ENCODE results near the gene STRADB. TPM values are rescaled to one million over a fixed set of nuclear protein-coding genes. Genes with fewer than 3 reads are reported as not detected.
"Not testable (repeated sequence)": the region's sequence is repeated elsewhere in the genome, so short reads cannot be mapped to it uniquely, and the experiment has no call there.

Gene STRADB
- total and polyA plus RNA-seq, 5 donors: 35.4 to 51.3 (median 46.9) TPM

DNA sequence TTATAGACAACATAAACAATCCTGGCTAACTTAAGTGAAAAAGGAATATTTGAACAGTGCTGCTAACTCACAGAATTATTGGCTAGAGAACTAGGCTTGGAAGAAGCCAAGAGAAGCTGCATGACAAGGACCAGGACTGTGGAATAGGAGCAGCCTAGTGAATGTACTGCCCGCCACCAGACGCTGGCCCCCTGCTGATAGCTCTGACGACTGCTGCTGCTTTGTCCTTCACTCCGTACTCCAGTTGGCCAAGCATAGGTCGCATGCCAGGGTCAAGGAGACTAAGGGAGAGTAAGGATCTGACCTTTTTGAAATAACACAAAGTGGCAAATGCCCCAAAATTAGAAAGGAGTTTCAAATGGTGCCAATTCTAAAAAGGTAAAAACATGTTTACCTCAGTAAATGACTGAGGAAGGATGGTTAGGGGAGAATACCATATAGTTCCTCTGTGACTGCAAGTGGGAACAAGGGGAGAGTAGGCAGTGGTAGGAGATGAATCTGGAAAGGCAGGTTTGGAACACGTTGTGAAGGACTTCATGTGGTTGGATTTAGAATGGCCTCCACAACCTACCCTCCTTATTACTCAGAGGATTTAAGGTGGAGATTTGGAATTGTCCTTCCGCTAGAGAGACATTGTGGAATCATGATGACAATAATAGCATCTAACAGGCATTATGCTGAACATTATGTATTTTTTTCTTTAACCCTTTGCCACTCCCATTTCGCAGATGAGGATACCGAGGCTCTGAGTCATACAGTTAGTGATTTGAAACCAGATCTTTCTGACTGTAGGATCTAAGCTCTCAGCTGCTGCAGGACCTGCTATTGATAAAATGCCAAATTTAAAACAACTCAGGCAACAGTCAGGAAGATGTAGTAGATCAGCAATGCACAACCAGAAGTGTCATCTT lies 19.5 kb downstream of the STRADB start:
- no peak overlapping the region for H3K4me3 ChIP-seq (ENCODE audit: low read length)
- WGBS: 81% methylated on average over 9 of the region's 9 CpGs
- H3K9me3 ChIP-seq (ENCODE audit: control insufficient read depth, low read length): no peaks in the 10 kb centered on the region
- DNase-seq (no peak), ATAC-seq (no peak)
- H3K27ac ChIP-seq (ENCODE audit: low read length): no peak overlapping the region
- intact Hi-C loops (cut with DNase I): no loop called here
- no peaks in the 10 kb centered on the region for H3K4me1 ChIP-seq (ENCODE audit: control insufficient read depth, insufficient read depth, low read length)
- no peaks in the 10 kb centered on the region for H3K27me3 ChIP-seq (ENCODE audit: control insufficient read depth, insufficient read depth)

DNA sequence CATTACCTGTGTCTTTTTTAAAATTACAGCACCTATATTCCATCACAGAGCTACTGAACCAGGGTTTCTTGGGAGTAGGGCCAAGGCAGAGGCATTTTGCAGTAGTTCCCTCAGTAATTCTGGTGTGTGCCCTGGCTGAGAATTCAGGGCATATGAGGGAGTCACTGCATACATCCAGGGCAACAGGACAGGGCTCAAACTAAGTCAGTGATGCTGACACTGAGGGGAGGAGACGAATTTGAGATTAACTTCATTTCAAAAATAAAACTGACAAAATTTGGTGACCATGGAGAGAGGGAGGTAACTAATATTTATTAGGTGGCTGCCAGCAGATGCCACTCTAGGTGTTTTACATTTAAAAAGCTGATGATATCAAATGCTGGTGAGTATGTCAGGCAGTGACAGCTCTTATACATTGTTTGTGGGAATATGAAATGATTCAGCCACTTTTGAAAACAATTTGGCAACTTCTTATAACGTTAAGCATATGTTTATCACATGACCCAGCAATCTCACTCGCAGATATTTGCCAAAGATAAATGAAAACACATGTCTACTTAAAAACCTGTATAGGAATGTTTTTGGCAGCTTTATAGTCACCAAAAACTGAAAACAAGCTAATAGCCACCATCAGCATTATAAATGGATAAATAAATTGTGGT lies 20.3 kb downstream of the STRADB start:
- Histone ChIP-seq H3K4me3 (ENCODE audit: low read length) (no peak overlapping the region), H3K27me3 (ENCODE audit: control insufficient read depth, insufficient read depth) (no peaks in the 10 kb centered on the region), H3K27ac (ENCODE audit: low read length) (no peak overlapping the region), H3K9me3 (ENCODE audit: control insufficient read depth, low read length) (no peaks in the 10 kb centered on the region), H3K4me1 (ENCODE audit: control insufficient read depth, insufficient read depth, low read length) (no peaks in the 10 kb centered on the region)
- ATAC-seq: no peak
- 67% methylated on average over 3 of the region's 3 CpGs for WGBS
- DNase-seq: no peak
- intact Hi-C loops (cut with DNase I): no loop called here

DNA sequence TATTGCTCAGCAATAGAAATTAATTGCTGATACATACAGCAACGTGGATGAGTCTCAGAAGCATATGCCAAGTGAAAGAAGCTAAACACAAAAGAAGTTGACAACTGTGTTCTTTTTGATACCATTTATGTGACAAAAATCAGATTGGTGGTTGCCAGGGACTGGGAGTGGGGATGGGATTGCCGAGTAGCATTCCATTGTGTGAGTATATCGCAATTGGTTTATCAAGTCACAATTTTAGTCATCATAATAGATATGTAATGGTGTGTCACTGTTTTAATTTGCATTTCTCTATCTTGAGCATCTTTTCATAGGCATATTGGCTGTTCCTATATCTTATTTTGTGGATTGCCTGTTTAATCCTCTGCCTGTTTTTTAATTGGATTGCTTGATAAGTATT lies 20.9 kb downstream of the STRADB start:
- WGBS: 75% methylated on average over 3 of the region's 3 CpGs

DNA sequence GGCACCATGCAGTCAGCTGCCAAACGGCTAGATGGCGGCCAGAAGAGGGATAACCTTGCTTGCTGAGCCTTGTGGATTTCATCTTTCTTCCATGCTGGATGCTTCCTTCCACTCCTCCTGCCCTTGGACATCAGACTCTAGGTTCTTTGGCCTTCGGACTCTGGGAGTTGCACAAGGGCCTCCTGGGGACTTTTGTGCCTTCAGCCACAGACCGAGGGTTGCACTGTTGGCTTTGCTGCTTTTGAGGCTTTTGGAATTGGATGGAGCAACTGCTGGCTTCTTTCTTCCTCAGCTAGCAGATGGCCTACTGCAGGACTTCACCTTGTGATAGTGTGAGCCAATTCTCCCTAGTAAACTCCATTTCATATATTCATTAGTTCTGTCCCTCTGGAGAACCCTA lies 31.0 kb downstream of the STRADB start:
- no peak for ATAC-seq
- WGBS: 90% methylated on average over 4 of the region's 4 CpGs

More for the DNA sequence above, 20.9 kb downstream of the STRADB start:
- Histone ChIP-seq H3K27me3 (ENCODE audit: control insufficient read depth, insufficient read depth) (no peaks in the 10 kb centered on the region), H3K27ac (ENCODE audit: low read length) (no peak overlapping the region), H3K4me3 (ENCODE audit: low read length) (no peak overlapping the region), H3K9me3 (ENCODE audit: control insufficient read depth, low read length) (no peaks in the 10 kb centered on the region), H3K4me1 (ENCODE audit: control insufficient read depth, insufficient read depth, low read length) (no peaks in the 10 kb centered on the region)
- intact Hi-C loops (cut with DNase I): no loop called here
- ATAC-seq (no peak), DNase-seq (no peak)

DNA sequence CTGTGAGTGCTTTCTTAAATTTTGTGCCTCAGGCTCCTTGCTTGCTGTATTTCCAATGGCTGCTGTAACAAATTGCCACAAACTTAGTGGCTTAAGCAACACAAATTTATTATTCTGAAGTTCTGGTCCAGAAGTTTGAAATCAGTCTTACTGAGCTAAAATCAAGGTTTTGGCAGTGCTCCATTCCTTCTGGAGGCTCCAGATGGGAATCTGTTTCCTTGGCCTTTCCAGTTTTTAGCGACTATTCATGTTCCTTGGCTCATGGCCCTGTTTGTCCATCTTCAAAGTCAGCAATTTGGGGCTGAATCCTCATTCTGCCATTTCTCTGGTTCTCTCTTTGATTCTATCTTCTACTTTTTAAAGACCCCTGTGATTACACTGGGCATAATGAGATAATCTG lies 31.8 kb downstream of the STRADB start:
- Histone ChIP-seq H3K27ac (ENCODE audit: low read length) (no peak overlapping the region), H3K9me3 (ENCODE audit: control insufficient read depth, low read length) (no peaks in the 10 kb centered on the region), H3K27me3 (ENCODE audit: control insufficient read depth, insufficient read depth) (no peaks in the 10 kb centered on the region), H3K4me1 (ENCODE audit: control insufficient read depth, insufficient read depth, low read length) (no peaks in the 10 kb centered on the region), H3K4me3 (ENCODE audit: low read length) (no peak overlapping the region)
- intact Hi-C loops (cut with DNase I): no loop called here
- 37% methylated on average over 1 of the region's 1 CpG for WGBS
- ATAC-seq (no peak), DNase-seq (no peak)

More for the DNA sequence above, 31.0 kb downstream of the STRADB start:
- H3K9me3 ChIP-seq (ENCODE audit: control insufficient read depth, low read length): no peaks in the 10 kb centered on the region
- H3K4me3 ChIP-seq (ENCODE audit: low read length): no peak overlapping the region
- no peaks in the 10 kb centered on the region for H3K4me1 ChIP-seq (ENCODE audit: control insufficient read depth, insufficient read depth, low read length)
- H3K27ac ChIP-seq (ENCODE audit: low read length): no peak overlapping the region
- no peaks in the 10 kb centered on the region for H3K27me3 ChIP-seq (ENCODE audit: control insufficient read depth, insufficient read depth)
- intact Hi-C loops (cut with DNase I): no loop called here
- DNase-seq: no peak

DNA sequence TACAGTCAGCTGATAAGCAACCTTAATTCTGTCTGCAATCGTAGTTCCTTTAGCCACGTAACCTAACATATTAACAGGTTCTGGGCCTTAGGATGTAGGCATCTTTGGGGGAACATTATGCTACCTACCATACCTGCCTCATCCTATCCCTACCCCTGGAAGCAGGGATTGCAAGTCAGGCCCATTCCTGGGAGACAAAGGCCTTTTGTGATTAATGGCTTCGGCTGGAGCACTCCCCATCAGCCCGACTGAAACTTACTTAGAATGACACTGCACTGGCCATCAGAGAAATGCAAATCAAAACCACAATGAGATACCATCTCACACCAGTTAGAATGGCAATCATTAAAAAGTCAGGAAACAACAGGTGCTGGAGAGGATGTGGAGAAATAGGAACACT lies 32.2 kb downstream of the STRADB start:
- H3K27ac ChIP-seq (ENCODE audit: low read length); ATAC-seq; intact Hi-C loops (cut with DNase I); H3K9me3 ChIP-seq (ENCODE audit: control insufficient read depth, low read length); H3K4me1 ChIP-seq (ENCODE audit: control insufficient read depth, insufficient read depth, low read length); H3K4me3 ChIP-seq (ENCODE audit: low read length); DNase-seq; H3K27me3 ChIP-seq (ENCODE audit: control insufficient read depth, insufficient read depth): not testable (repeated sequence)
- WGBS: 86% methylated on average over 4 of the region's 4 CpGs

DNA sequence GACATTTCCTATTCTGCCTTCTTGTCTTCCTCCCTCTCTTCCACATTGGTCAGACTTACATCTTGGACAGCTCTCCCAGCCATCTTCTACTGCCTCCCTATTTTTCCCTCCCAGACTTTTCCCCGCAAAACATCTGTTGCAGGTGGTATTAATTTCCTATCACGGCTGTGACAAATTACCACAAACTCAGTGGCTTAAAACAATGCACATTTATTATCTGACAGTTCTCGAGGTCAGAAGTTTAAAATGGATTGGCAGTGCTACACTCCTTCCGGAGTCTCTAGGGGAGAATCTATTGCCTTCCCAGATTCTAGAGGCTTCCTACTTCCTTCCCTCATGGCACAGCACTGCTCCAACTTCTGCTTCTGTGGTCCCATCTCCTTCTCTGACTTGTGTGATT lies 33.3 kb downstream of the STRADB start:
- ATAC-seq (no peak), DNase-seq (no peak)
- intact Hi-C loops (cut with DNase I): no loop called here
- no peak overlapping the region for H3K27ac ChIP-seq (ENCODE audit: low read length)
- H3K27me3 ChIP-seq (ENCODE audit: control insufficient read depth, insufficient read depth): no peaks in the 10 kb centered on the region
- H3K9me3 ChIP-seq (ENCODE audit: control insufficient read depth, low read length): no peaks in the 10 kb centered on the region
- H3K4me1 ChIP-seq (ENCODE audit: control insufficient read depth, insufficient read depth, low read length): no peaks in the 10 kb centered on the region
- H3K4me3 ChIP-seq (ENCODE audit: low read length): no peak overlapping the region
- 52% methylated on average over 4 of the region's 4 CpGs for WGBS

DNA sequence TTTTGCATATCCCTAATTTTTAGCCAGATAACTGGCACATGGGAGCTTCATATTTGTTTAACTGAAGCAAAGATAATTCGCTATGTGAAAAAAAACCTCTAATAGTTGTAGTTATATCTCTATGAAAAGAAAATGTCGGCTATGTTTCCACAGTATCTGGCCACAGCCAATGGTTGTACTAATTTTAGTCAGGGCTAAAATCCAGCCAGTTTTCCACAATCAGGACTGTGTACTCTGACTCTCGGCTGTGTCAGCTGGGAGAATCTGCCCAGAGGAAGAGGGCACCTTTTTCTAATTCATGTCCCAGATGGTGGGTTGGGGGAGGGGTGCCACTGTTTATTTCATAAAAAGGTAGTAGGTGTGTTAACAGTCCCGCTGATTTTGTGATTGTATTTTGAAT lies 38.8 kb downstream of the STRADB start:
- Histone ChIP-seq H3K4me1 (ENCODE audit: control insufficient read depth, insufficient read depth, low read length) (no peaks in the 10 kb centered on the region), H3K9me3 (ENCODE audit: control insufficient read depth, low read length) (no peaks in the 10 kb centered on the region), H3K27me3 (ENCODE audit: control insufficient read depth, insufficient read depth) (no peaks in the 10 kb centered on the region), H3K4me3 (ENCODE audit: low read length) (no peak overlapping the region), H3K27ac (ENCODE audit: low read length) (no peak overlapping the region)
- DNase-seq (no peak), ATAC-seq (peak; percentile 44 to 50)
- intact Hi-C loops (cut with DNase I): no loop called here
- 65% methylated on average over 4 of the region's 4 CpGs for WGBS

DNA sequence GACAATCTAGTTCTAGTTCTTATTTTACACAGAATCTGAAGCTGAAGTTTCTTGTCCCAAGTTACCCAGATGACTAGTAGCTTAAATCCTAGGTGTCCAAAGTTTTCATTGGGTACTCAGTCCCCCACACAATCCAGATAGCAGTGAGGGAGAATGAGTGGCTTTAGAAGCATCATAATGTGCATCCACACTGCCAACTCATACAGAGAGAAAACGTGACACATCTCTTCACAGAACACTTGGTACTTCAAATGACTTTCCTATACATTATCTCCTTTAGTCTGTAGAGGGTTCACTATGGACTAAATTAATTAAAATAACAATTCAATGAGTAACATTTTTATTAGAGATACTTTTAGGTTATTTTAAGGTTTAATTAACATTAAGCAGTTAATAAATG lies 45.2 kb downstream of the STRADB start:
- Histone ChIP-seq H3K27me3 (ENCODE audit: control insufficient read depth, insufficient read depth) (no peaks in the 10 kb centered on the region), H3K4me1 (ENCODE audit: control insufficient read depth, insufficient read depth, low read length) (no peaks in the 10 kb centered on the region), H3K27ac (ENCODE audit: low read length) (no peak overlapping the region), H3K4me3 (ENCODE audit: low read length) (no peak overlapping the region), H3K9me3 (ENCODE audit: control insufficient read depth, low read length) (no peaks in the 10 kb centered on the region)
- intact Hi-C loops (cut with DNase I): no loop called here
- ATAC-seq: no peak
- 71% methylated on average over 1 of the region's 1 CpG for WGBS
- DNase-seq: no peak

DNA sequence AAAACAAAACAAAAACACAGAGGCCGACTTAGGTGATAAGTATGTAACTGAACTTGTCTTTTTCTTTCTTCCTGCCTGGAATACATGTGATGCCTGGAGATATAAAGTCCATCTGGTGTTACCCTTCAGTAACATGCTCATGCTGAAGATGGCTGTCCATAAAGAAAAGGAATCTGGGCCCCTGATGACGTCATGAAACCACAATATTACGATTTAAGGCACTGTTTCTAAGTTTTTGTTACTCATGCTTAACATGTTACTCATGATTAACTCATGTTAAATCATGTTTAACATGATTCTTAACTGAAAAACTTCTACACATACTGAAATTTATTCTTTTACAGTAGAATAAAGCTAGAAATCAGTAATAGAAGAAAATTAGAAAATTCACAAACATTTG lies 49.0 kb downstream of the STRADB start:
- intact Hi-C loops (cut with DNase I): no loop called here
- DNase-seq: no peak
- 58% methylated on average over 3 of the region's 3 CpGs for WGBS

DNA sequence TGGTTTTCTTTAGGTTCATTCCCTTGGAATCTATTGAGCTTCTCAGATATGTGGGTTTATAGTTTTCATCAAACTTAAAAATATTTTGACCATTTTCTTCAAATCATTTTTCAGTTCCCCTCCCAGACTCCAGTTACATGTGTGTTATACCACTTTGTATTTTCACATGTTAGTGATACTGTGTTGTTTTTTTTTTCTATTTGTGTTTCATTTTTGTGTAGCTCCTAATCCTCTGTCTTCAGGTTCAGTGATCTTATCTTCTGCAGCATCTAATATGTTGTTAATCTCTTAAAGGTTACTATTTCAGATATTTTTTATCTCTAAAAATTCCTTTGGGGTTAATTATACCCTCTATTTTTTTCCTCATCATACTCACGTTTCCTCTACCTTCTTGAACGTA lies 51.2 kb downstream of the STRADB start:
- H3K9me3 ChIP-seq (ENCODE audit: control insufficient read depth, low read length): no peaks in the 10 kb centered on the region
- intact Hi-C loops (cut with DNase I): no loop called here

More for the DNA sequence above, 49.0 kb downstream of the STRADB start:
- Histone ChIP-seq H3K4me1 (ENCODE audit: control insufficient read depth, insufficient read depth, low read length) (no peaks in the 10 kb centered on the region), H3K27ac (ENCODE audit: low read length) (no peak overlapping the region), H3K27me3 (ENCODE audit: control insufficient read depth, insufficient read depth) (no peaks in the 10 kb centered on the region), H3K9me3 (ENCODE audit: control insufficient read depth, low read length) (no peaks in the 10 kb centered on the region), H3K4me3 (ENCODE audit: low read length) (no peak overlapping the region)
- ATAC-seq: no peak

More for the DNA sequence above, 51.2 kb downstream of the STRADB start:
- Histone ChIP-seq H3K4me1 (ENCODE audit: control insufficient read depth, insufficient read depth, low read length) (no peaks in the 10 kb centered on the region), H3K27me3 (ENCODE audit: control insufficient read depth, insufficient read depth) (no peaks in the 10 kb centered on the region), H3K4me3 (ENCODE audit: low read length) (no peak overlapping the region), H3K27ac (ENCODE audit: low read length) (no peak overlapping the region)
- 90% methylated on average over 2 of the region's 2 CpGs for WGBS
- no peak for DNase-seq
- no peak for ATAC-seq
